ENCODE measurements around the gene MROH2B.

Gene MROH2B

DNA sequence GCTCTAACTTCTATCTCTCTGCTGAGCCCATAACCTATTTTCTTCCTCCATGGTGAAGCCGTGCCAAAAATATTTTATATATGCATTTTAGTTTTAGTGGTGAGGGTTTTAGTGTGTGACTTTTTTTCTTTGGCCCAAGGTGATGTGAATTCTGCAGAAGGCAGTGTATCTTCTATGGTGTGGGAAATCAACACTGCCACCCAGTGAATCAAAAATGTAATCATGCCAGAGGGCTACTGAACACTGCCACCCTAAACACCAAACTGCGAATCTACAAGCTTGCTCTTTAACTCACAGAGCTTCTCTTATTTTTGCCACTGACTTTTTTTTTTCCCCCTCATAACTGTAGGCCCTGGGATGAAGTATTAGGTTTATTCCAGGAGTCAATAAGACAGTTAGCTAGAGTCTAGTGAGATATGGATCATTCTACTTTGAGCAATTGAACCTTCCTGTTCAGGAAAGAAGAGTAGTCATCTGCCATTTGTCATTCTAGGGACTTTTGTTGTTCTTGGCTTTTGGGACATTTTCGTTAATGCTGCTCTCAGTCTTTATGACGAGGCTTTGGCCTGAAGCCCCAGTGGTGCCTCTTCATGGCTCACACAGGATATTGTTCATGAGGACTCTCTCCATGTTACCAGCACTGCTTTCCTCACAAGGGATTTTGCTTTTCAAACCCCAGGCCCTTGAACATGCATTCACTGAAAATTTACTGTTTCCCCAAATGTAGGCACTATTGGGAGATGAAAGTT lies 108.8 kb downstream of the MROH2B start:
- no peak for DNase-seq (ENCODE audit: extremely low spot score)
- CTCF ChIA-PET: no interaction called here
- POLR2A ChIA-PET: no interaction called here
- TF ChIP-seq, protein P1, sequence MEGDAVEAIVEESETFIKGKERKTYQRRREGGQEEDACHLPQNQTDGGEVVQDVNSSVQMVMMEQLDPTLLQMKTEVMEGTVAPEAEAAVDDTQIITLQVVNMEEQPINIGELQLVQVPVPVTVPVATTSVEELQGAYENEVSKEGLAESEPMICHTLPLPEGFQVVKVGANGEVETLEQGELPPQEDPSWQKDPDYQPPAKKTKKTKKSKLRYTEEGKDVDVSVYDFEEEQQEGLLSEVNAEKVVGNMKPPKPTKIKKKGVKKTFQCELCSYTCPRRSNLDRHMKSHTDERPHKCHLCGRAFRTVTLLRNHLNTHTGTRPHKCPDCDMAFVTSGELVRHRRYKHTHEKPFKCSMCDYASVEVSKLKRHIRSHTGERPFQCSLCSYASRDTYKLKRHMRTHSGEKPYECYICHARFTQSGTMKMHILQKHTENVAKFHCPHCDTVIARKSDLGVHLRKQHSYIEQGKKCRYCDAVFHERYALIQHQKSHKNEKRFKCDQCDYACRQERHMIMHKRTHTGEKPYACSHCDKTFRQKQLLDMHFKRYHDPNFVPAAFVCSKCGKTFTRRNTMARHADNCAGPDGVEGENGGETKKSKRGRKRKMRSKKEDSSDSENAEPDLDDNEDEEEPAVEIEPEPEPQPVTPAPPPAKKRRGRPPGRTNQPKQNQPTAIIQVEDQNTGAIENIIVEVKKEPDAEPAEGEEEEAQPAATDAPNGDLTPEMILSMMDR (IDR thresholded peaks at IDR 0.05; ENCODE audit: control extremely low read depth, extremely low read depth, low read depth, missing control alignments): no peak

DNA sequence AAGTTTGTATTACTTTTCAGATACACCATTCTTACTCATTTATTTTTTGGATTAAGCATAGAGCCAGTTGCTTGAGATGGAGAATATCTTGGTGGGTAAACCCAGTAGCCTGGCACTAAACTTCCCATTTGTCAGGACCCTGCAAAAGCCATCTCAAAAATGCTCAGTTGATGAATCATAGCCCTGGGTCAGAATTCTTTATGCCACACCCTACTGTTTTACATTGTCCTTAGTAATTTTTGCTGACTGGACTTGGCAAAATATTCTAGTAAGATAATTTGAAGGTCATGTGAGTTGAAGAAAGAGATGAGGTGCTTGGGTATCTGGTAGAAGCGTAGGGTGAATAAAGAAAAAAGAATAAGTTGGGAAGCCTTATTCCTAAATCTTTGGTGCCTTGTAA lies 111.1 kb downstream of the MROH2B start:
- no peak for DNase-seq (ENCODE audit: extremely low spot score)
- ChIA-PET CTCF (interaction anchor here (1.0 kb wide), 1 partner anchor 55 kb away, joined by 3 read pairs; no protein-coding TSS in a partner anchor), POLR2A (no interaction called here)
- TF ChIP-seq, protein P1 (IDR thresholded peaks at IDR 0.05; ENCODE audit: control extremely low read depth, extremely low read depth, low read depth, missing control alignments): no peak

- ChIA-PET POLR2A (no interaction called here), CTCF (interaction anchor here (1.0 kb wide), 1 partner anchor 12 kb away, joined by 3 read pairs; no protein-coding TSS in a partner anchor)
- no peak for DNase-seq (ENCODE audit: extremely low spot score)
- TF ChIP-seq, protein P1 (IDR thresholded peaks at IDR 0.05; ENCODE audit: control extremely low read depth, extremely low read depth, low read depth, missing control alignments): no peak
Observed at GRCh38 chr5:40958811-40959210, 112.3 kb downstream of the MROH2B start.

DNA sequence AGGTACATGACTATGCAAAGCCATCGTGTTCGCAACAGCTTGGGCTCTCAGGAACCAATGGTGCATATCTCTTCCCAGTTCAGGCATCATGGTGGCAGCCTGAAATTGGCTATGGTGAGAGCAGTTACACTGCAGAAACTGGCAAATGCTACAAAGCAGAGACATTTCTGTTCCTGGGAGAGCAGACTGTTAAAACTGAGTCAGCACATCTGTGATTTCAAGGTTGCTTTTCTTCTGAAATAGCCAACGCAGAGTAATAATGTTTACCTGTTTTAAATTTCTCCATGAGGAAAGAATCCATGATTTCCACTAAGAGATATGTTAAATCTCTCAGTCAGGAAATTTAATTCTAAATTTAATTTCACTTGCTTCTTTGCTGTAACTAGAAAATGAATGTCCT lies 114.1 kb downstream of the MROH2B start:
- TF ChIP-seq, protein P1 (IDR thresholded peaks at IDR 0.05; ENCODE audit: control extremely low read depth, extremely low read depth, low read depth, missing control alignments): no peak
- ChIA-PET POLR2A (no interaction called here), CTCF (no interaction called here)
- DNase-seq (ENCODE audit: extremely low spot score): no peak

DNA sequence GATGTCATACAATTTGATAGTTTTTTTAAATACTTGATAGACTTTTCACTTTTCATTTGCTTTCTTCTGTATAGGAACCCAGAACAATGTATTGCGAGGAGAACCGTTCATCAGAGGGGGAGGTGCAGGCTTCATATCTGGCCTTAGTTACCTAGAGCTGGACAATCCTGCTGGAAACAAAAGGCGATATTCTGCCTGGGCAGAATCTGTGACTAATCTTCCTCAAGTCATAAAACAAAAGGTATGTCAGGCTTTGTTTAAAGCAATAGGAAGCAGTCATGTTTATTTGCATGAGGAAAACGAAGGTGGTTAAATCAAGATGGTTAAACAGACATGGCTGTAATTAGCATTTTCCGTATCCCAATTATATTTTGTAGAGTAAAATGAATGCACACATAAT lies 115.8 kb downstream of the MROH2B start:
- TF ChIP-seq, protein P1 (IDR thresholded peaks at IDR 0.05; ENCODE audit: control extremely low read depth, extremely low read depth, low read depth, missing control alignments): no peak
- POLR2A ChIA-PET: no interaction called here
- CTCF ChIA-PET: no interaction called here
- DNase-seq (ENCODE audit: extremely low spot score): no peak

All from GM10248 (cell line).